HG02840 (cell line): ENCODE results near the gene RBPJL.
"Not testable (repeated sequence)": the region's sequence is repeated elsewhere in the genome, so short reads cannot be mapped to it uniquely, and the experiment has no call there.

Experiments
- ATAC-seq: cut with Tn5 transposase; IDR thresholded peaks from one replicate; pipeline ENCODE4 v1.9.1; 2021; ENCODE audit warnings: mild to moderate bottlenecking, moderate library complexity, moderate number of reproducible peaks; ENCODE audit not compliant: unreplicated experiment, low FRiP score

The RBPJL gene

GRCh38 chr20:45341579-45341938 is 34.9 kb downstream of the RBPJL start:
- no peak for ATAC-seq

GRCh38 chr20:45341939-45342854 is 35.6 kb downstream of the RBPJL start:
- ATAC-seq = no peak

GRCh38 chr20:45342855-45343531 is 36.4 kb downstream of the RBPJL start:
- ATAC-seq = no peak

GRCh38 chr20:45343532-45344167 is 37.0 kb downstream of the RBPJL start:
- ATAC-seq = no peak

- no peak for ATAC-seq
These were observed 37.7 kb downstream of the RBPJL start for GRCh38 chr20:45344168-45344860.

GRCh38 chr20:45345104-45345936 is 38.7 kb downstream of the RBPJL start:
- ATAC-seq = no peak

- no peak for ATAC-seq
These were observed 39.7 kb downstream of the RBPJL start for GRCh38 chr20:45346291-45346718.

GRCh38 chr20:45346851-45347250 is 40.2 kb downstream of the RBPJL start:
- no peak for ATAC-seq

- no peak for ATAC-seq
These were observed 40.8 kb downstream of the RBPJL start for GRCh38 chr20:45347297-45347935.

- ATAC-seq = no peak
These were observed 41.5 kb downstream of the RBPJL start, which contains the start of gene SDC4 for GRCh38 chr20:45347936-45348778. Gene SDC4 (minus strand): TSS chr20:45348424. CDS start chr20:45348384, 40 bp downstream.

GRCh38 chr20:45350217-45350616 is 43.6 kb downstream of the RBPJL start:
- ATAC-seq = no peak

- not testable (repeated sequence) for ATAC-seq
These were observed 44.2 kb downstream of the RBPJL start for GRCh38 chr20:45350795-45351194.

- no peak for ATAC-seq
These were observed 46.1 kb downstream of the RBPJL start for GRCh38 chr20:45352729-45353128.

- ATAC-seq = no peak
These were observed 47.1 kb downstream of the RBPJL start for GRCh38 chr20:45353746-45354145.

- ATAC-seq = no peak
These were observed 48.0 kb downstream of the RBPJL start for GRCh38 chr20:45354423-45355208.

GRCh38 chr20:45355209-45356084 is 48.8 kb downstream of the RBPJL start:
- ATAC-seq = no peak
